ENCODE measurements around the gene TRIM71.

The TRIM71 gene

GRCh38 chr3:32886911-32887310 lies 69.1 kb downstream of the TRIM71 start:
- DNase-seq (ENCODE audit: low read depth in 2 of 3, low spot score in 1 of 3), result no peak

GRCh38 chr3:32888739-32889138 lies 70.9 kb downstream of the TRIM71 start:
- no peak for DNase-seq (ENCODE audit: low read depth in 2 of 3, low spot score in 1 of 3)

GRCh38 chr3:32890420-32891276 lies 72.9 kb downstream of the TRIM71 start:
- no peak for DNase-seq (ENCODE audit: low read depth in 2 of 3, low spot score in 1 of 3)

GRCh38 chr3:32891365-32891764 lies 73.6 kb downstream of the TRIM71 start:
- no peak for DNase-seq (ENCODE audit: low read depth in 2 of 3, low spot score in 1 of 3)

- DNase-seq (ENCODE audit: low read depth in 2 of 3, low spot score in 1 of 3), result no peak
Measured at GRCh38 chr3:32892625-32893598, 75.1 kb downstream of the TRIM71 start.

GRCh38 chr3:32894977-32895376 lies 77.2 kb downstream of the TRIM71 start:
- no peak for DNase-seq (ENCODE audit: low read depth in 2 of 3, low spot score in 1 of 3)

GRCh38 chr3:32895701-32896100 lies 77.9 kb downstream of the TRIM71 start:
- no peak for DNase-seq (ENCODE audit: low read depth in 2 of 3, low spot score in 1 of 3)

- no peak for DNase-seq (ENCODE audit: low read depth in 2 of 3, low spot score in 1 of 3)
Measured at GRCh38 chr3:32896143-32896542, 78.3 kb downstream of the TRIM71 start.

GRCh38 chr3:32897001-32897601 lies 79.3 kb downstream of the TRIM71 start:
- no peak for DNase-seq (ENCODE audit: low read depth in 2 of 3, low spot score in 1 of 3)

DNA sequence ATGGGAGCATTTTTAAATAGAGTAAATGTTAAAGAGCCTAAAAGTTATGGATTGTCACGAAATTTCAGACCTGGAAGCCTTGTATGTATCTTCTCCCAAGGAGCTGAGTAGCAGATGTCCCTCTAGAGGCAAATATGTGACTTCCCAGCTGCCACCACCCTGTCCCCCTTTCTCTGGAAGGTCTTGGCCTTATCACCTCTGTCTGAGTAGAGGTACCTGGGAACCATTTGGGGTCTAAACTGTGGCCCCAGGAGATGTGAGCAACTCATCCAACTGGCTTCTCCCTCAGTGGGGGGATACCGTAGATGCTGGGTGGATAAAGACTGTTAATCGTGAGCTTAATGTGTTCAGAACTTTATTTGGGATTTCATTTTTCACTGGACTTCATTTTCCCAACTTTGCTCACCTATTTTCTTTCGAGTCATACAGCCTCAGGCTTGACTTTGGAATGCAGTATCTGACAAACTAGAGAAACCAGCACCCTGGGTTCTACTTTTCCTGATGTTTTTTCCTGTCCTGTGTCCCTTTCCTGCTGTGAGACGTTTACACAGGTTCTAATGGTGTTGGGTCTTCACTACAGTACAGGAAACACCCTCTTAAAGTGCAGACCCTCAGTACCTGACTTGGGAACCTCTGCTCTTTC lies 80.3 kb downstream of the TRIM71 start:
- no peak for DNase-seq (ENCODE audit: low read depth in 2 of 3, low spot score in 1 of 3)

DNA sequence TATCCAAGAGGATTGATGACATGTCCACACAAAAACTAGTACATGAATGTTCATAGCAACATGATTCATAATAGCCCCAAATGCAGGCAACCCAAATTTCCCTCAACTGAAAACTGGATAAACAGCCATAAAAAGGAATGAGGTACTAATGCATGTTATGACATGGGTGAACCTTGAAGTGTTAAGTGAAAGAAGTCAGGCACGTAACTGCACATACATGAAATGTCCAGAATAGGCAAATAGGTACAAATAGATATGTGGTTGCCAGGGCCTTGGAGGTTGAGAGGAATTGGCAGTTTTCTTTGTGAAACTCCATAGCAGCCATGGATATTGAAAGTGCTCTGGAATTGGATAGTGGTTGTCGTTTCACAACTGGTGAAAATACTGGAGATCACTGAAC lies 81.5 kb downstream of the TRIM71 start:
- DNase-seq (ENCODE audit: low read depth in 2 of 3, low spot score in 1 of 3), result no peak

- DNase-seq (ENCODE audit: low read depth in 2 of 3, low spot score in 1 of 3), result no peak
Measured at GRCh38 chr3:32901005-32901932, 83.5 kb downstream of the TRIM71 start.

- DNase-seq (ENCODE audit: low read depth in 2 of 3, low spot score in 1 of 3), result peak; percentile 15 to 18 (median 16)
Measured at GRCh38 chr3:32902887-32903371, 85.1 kb downstream of the TRIM71 start.

- no peak for DNase-seq (ENCODE audit: low read depth in 2 of 3, low spot score in 1 of 3)
Measured at GRCh38 chr3:32903953-32904352, 86.2 kb downstream of the TRIM71 start.

- DNase-seq (ENCODE audit: low read depth in 2 of 3, low spot score in 1 of 3), result no peak
Measured at GRCh38 chr3:32909999-32910398, 92.2 kb downstream of the TRIM71 start.

- DNase-seq (ENCODE audit: low read depth in 2 of 3, low spot score in 1 of 3), result no peak
Measured at GRCh38 chr3:32910954-32911353, 93.2 kb downstream of the TRIM71 start.

- DNase-seq (ENCODE audit: low read depth in 2 of 3, low spot score in 1 of 3), result no peak
Measured at GRCh38 chr3:32912046-32912445, 94.2 kb downstream of the TRIM71 start.

GRCh38 chr3:32913790-32914446 lies 96.1 kb downstream of the TRIM71 start:
- no peak for DNase-seq (ENCODE audit: low read depth in 2 of 3, low spot score in 1 of 3)

DNA sequence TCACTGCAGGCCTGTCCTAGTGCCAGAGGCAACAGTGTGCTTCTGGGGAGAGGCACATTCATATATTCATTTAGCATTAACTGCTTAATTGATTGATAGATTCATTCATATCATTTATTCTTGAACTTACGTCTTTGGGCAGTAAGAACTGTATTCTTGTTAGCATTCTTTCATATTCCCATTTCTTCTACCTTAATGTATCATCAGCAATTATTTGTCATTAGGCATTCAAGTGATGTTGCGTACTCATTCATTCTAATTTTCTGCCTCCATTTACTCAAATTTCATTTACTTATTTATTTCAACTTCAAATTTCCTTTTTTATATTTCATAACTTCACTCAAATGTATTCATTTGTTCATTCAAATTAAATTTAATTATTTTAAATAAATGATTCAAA lies 102.1 kb downstream of the TRIM71 start:
- no peak for DNase-seq (ENCODE audit: low read depth in 2 of 3, low spot score in 1 of 3)
